ENCODE measurements around the gene PLGRKT. TPM values are rescaled to one million over a fixed set of nuclear protein-coding genes. Genes with fewer than 3 reads are reported as not detected.
"Not testable (repeated sequence)": the region's sequence is repeated elsewhere in the genome, so short reads cannot be mapped to it uniquely, and the experiment has no call there.

The PLGRKT gene
- total RNA-seq, 1 experiment from 2014 or later = 30.9 TPM

- TF ChIP-seq CTCF (conservative IDR thresholded peaks at IDR 0.05; ENCODE audit: low read depth, low read length) (no peak), EZH2 (IDR thresholded peaks at IDR 0.05; ENCODE audit: borderline replicate concordance, low read depth, low read length, poor library complexity, severe bottlenecking) (no peak)
- POLR2A ChIA-PET (ENCODE audit: low non-redundant PET) = no interaction called here
- CTCF ChIA-PET = no interaction called here
- no peak for DNase-seq (ENCODE audit: low spot score)
- H3K27ac ChIP-seq (ENCODE audit: low read depth, low read length, poor library complexity, severe bottlenecking) = no peak overlapping the region
- H3K9me3 ChIP-seq (ENCODE audit: low read depth, low read length, poor library complexity, severe bottlenecking) = peaks cover 3% of the 10 kb centered on the region
- H3K27me3 ChIP-seq (replicated peaks; ENCODE audit: insufficient read depth, low read depth, low read length, poor library complexity) = no peaks in the 10 kb centered on the region
- BruUV-seq (replicated peaks) = no TSS peak
- no peaks in the 10 kb centered on the region for H3K4me1 ChIP-seq (ENCODE audit: insufficient read depth, low read length, poor library complexity, severe bottlenecking)
- no peak overlapping the region for H3K4me3 ChIP-seq (ENCODE audit: low read depth, low read length, poor library complexity, severe bottlenecking)
- intact Hi-C loops (cut with micrococcal nuclease; ENCODE audit: unreplicated experiment) = no loop called here
- no peaks in the 10 kb centered on the region for H3K36me3 ChIP-seq (ENCODE audit: insufficient read depth, low read length, poor library complexity, severe bottlenecking)
Measured at GRCh38 chr9:5402217-5402616, 35.5 kb downstream of the PLGRKT start.

- H3K9me3 ChIP-seq (ENCODE audit: low read depth, low read length, poor library complexity, severe bottlenecking); H3K27ac ChIP-seq (ENCODE audit: low read depth, low read length, poor library complexity, severe bottlenecking); H3K4me1 ChIP-seq (ENCODE audit: insufficient read depth, low read length, poor library complexity, severe bottlenecking); intact Hi-C loops (cut with micrococcal nuclease; ENCODE audit: unreplicated experiment); H3K36me3 ChIP-seq (ENCODE audit: insufficient read depth, low read length, poor library complexity, severe bottlenecking); H3K27me3 ChIP-seq (replicated peaks; ENCODE audit: insufficient read depth, low read depth, low read length, poor library complexity); BruUV-seq (replicated peaks); DNase-seq (ENCODE audit: low spot score); CTCF ChIA-PET; POLR2A ChIA-PET (ENCODE audit: low non-redundant PET); H3K4me3 ChIP-seq (ENCODE audit: low read depth, low read length, poor library complexity, severe bottlenecking): not testable (repeated sequence)
Measured at GRCh38 chr9:5397547-5397946, 40.2 kb downstream of the PLGRKT start.

- DNase-seq (ENCODE audit: low spot score) = no peak
- no TSS peak for BruUV-seq (replicated peaks)
- no peak overlapping the region for H3K4me3 ChIP-seq (ENCODE audit: low read depth, low read length, poor library complexity, severe bottlenecking)
- TF ChIP-seq EZH2 (IDR thresholded peaks at IDR 0.05; ENCODE audit: borderline replicate concordance, low read depth, low read length, poor library complexity, severe bottlenecking) = no peak
- no peak for TF ChIP-seq CTCF (conservative IDR thresholded peaks at IDR 0.05; ENCODE audit: low read depth, low read length)
- H3K27me3 ChIP-seq (replicated peaks; ENCODE audit: insufficient read depth, low read depth, low read length, poor library complexity) = no peaks in the 10 kb centered on the region
- intact Hi-C loops (cut with micrococcal nuclease; ENCODE audit: unreplicated experiment) = no loop called here
- H3K4me1 ChIP-seq (ENCODE audit: insufficient read depth, low read length, poor library complexity, severe bottlenecking) = no peaks in the 10 kb centered on the region
- ChIA-PET CTCF (interaction anchor here (0.6 kb wide), 1 partner anchor 42 kb away, joined by 4 read pairs; the partner anchor contains the start of gene PLGRKT), POLR2A (ENCODE audit: low non-redundant PET) (no interaction called here)
- H3K36me3 ChIP-seq (ENCODE audit: insufficient read depth, low read length, poor library complexity, severe bottlenecking) = no peaks in the 10 kb centered on the region
- H3K27ac ChIP-seq (ENCODE audit: low read depth, low read length, poor library complexity, severe bottlenecking) = no peak overlapping the region
- H3K9me3 ChIP-seq (ENCODE audit: low read depth, low read length, poor library complexity, severe bottlenecking) = no peaks in the 10 kb centered on the region
Measured at GRCh38 chr9:5395428-5395827, 42.3 kb downstream of the PLGRKT start.

GRCh38 chr9:5393976-5394375 is 43.7 kb downstream of the PLGRKT start:
- H3K36me3 ChIP-seq (ENCODE audit: insufficient read depth, low read length, poor library complexity, severe bottlenecking); CTCF ChIA-PET; H3K4me1 ChIP-seq (ENCODE audit: insufficient read depth, low read length, poor library complexity, severe bottlenecking); H3K9me3 ChIP-seq (ENCODE audit: low read depth, low read length, poor library complexity, severe bottlenecking); POLR2A ChIA-PET (ENCODE audit: low non-redundant PET); intact Hi-C loops (cut with micrococcal nuclease; ENCODE audit: unreplicated experiment); H3K27me3 ChIP-seq (replicated peaks; ENCODE audit: insufficient read depth, low read depth, low read length, poor library complexity); DNase-seq (ENCODE audit: low spot score); BruUV-seq (replicated peaks); H3K27ac ChIP-seq (ENCODE audit: low read depth, low read length, poor library complexity, severe bottlenecking); H3K4me3 ChIP-seq (ENCODE audit: low read depth, low read length, poor library complexity, severe bottlenecking): not testable (repeated sequence)
